ENCODE measurements around the gene MRPL43. TPM values are rescaled to one million over a fixed set of nuclear protein-coding genes. Genes with fewer than 3 reads are reported as not detected.

MRPL43 gene
- total RNA-seq, 6 experiments from 2014 or later = 37.0 to 73.5 (median 45.0) TPM

DNA sequence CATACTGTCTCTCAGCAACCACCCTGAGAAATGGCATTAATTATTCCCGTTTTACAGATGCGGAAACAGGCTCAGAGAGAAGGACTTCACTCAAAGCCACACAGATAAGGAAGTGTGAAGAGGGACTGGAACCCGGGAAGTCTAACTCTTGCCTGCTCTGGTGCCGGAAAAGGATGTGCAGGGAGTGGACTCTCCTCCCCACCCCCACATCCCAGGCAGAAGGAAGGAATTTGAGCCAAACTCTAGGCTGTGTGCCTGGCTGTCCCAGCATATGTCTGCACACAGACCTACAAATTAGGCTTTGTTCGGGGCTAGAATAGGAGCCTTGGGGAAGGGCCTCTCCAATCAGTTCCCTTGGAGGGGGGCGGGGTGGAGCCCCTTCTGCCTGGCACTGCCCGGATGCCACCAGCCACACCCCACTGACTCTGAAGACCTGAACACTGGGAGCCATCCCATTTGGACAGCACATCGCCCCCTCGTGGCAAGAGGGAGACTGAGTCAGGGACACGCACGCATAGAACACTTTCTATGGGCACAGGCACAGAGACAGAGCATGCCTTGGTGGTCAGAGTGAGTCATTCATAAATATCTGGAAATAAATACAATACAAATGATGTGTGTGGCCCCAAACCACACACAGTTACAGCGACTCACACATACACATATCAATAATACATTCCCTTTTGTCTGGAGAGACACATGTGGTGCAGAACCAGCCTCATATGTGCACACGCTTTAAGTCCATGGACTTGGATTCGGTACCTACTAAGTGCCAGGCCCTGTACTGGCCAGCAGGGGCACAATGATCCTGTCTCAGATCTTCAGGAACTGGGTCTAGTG, 25.4 kb upstream of the MRPL43 start:
- Histone ChIP-seq H3K36me3 (no peaks in the 10 kb centered on the region), H3K9me3 (no peaks in the 10 kb centered on the region), H3K27me3 (no peaks in the 10 kb centered on the region), H3K27ac (no peak overlapping the region), H3K4me3 (no peak overlapping the region), H3K4me1 (peaks cover 0 to 5% (median 2%) of the 10 kb centered on the region in 4 donors)
- ATAC-seq (peak; percentile 87 to 90 (median 90)), DNase-seq (peak; percentile 83 to 85 (median 83))
- TF ChIP-seq CTCF (IDR thresholded peaks at IDR 0.05) (peak; percentile 84 to 90 (median 88)), POLR2A (IDR thresholded peaks at IDR 0.05) (no peak)
- intact Hi-C loops (cut with DNase I) = no loop called here
- 17% methylated on average over 12 of the region's 14 CpGs for WGBS (ENCODE audit: insufficient coverage, low coverage, low lambda C conversion rate, missing lambda C conversion rate)

GRCh38 chr10:101011517-101012423, 24.5 kb upstream of the MRPL43 start:
- H3K9me3 ChIP-seq = no peaks in the 10 kb centered on the region
- no CpG with 5 or more reads among the region's 22 CpGs for whole genome bisulfite sequencing (ENCODE audit: insufficient coverage, low coverage, low lambda C conversion rate, missing lambda C conversion rate)
- ATAC-seq (no peak), DNase-seq (no peak)
- TF ChIP-seq CTCF (IDR thresholded peaks at IDR 0.05) (peak in 1 of 4 donors; percentile 10), POLR2A (IDR thresholded peaks at IDR 0.05) (no peak)
- no peaks in the 10 kb centered on the region for H3K36me3 ChIP-seq
- H3K27me3 ChIP-seq = no peaks in the 10 kb centered on the region
- H3K4me1 ChIP-seq = peaks cover 0 to 5% (median 2%) of the 10 kb centered on the region in 4 donors
- H3K27ac ChIP-seq = no peak overlapping the region
- H3K4me3 ChIP-seq = no peak overlapping the region
- intact Hi-C loops (cut with DNase I) = no loop called here

GRCh38 chr10:101010329-101010728, 23.0 kb upstream of the MRPL43 start:
- no peaks in the 10 kb centered on the region for H3K9me3 ChIP-seq
- no peaks in the 10 kb centered on the region for H3K27me3 ChIP-seq
- no peak overlapping the region for H3K27ac ChIP-seq
- 50% methylated on average over 1 of the region's 22 CpGs for WGBS (ENCODE audit: insufficient coverage, low coverage, low lambda C conversion rate, missing lambda C conversion rate)
- DNase-seq (no peak), ATAC-seq (no peak)
- no peak for TF ChIP-seq CTCF (IDR thresholded peaks at IDR 0.05)
- no peak for TF ChIP-seq POLR2A (IDR thresholded peaks at IDR 0.05)
- H3K36me3 ChIP-seq = no peaks in the 10 kb centered on the region
- H3K4me1 ChIP-seq = peaks cover 0 to 5% (median 2%) of the 10 kb centered on the region in 4 donors
- H3K4me3 ChIP-seq = no peak overlapping the region
- intact Hi-C loops (cut with DNase I) = no loop called here

GRCh38 chr10:101008823-101009423, 21.6 kb upstream of the MRPL43 start:
- ATAC-seq = no peak
- intact Hi-C loops (cut with DNase I) = loop anchor here in 1 of 2 donors (10.0 kb wide), 1 partner anchor 344 kb away; no protein-coding TSS in a partner anchor
- TF ChIP-seq POLR2A (IDR thresholded peaks at IDR 0.05) = no peak
- no peak for TF ChIP-seq CTCF (IDR thresholded peaks at IDR 0.05)
- 80% methylated on average over 1 of the region's 6 CpGs for WGBS (ENCODE audit: insufficient coverage, low coverage, low lambda C conversion rate, missing lambda C conversion rate)
- Histone ChIP-seq H3K27me3 (no peaks in the 10 kb centered on the region), H3K27ac (no peak overlapping the region), H3K4me3 (no peak overlapping the region), H3K36me3 (no peaks in the 10 kb centered on the region), H3K4me1 (peaks cover 0 to 5% (median 2%) of the 10 kb centered on the region in 4 donors), H3K9me3 (no peaks in the 10 kb centered on the region)
- DNase-seq = no peak

Data from right lobe of liver (tissue), 6 donors.